KMS-11 (cell line): Measurements from ENCODE around the gene GOT1.

ENCODE experiments used
- H2AFZ ChIP-seq: fragments of 200-600 bp; sonication (generic); 2 replicates; pipeline ENCODE4 v1.6.1; 2016; ENCODE audit warnings: antibody characterized with exemption, mixed run types, low read depth
- H3K27ac ChIP-seq: fragments of 200-600 bp; sonication (generic); 2 replicates; pipeline ENCODE4 v1.6.1; 2016; ENCODE audit warnings: mild to moderate bottlenecking, mixed run types
- H3K27me3 ChIP-seq: fragments of 200-600 bp; sonication (generic); 2 replicates; pipeline ENCODE4 v1.6.1; 2017; ENCODE audit warnings: mild to moderate bottlenecking, low read depth, mixed run types, moderate library complexity; ENCODE audit not compliant: insufficient read depth
- H3K36me3 ChIP-seq: fragments of 200-600 bp; sonication (generic); 2 replicates; pipeline ENCODE4 v1.6.1; 2017; ENCODE audit warnings: mild to moderate bottlenecking, mixed run types; ENCODE audit not compliant: insufficient read depth
- H3K4me1 ChIP-seq: fragments of 200-600 bp; sonication (generic); 2 replicates; pipeline ENCODE4 v1.6.1; 2016; ENCODE audit warnings: mild to moderate bottlenecking, low read depth, mixed run types; ENCODE audit not compliant: poor library complexity, severe bottlenecking
- H3K4me2 ChIP-seq: fragments of 200-600 bp; sonication (generic); 2 replicates; pipeline ENCODE4 v1.7.0; 2016; ENCODE audit warnings: mild to moderate bottlenecking, mixed run types
- H3K4me3 ChIP-seq: fragments of 200-600 bp; sonication (generic); IDR thresholded peaks from 2 replicates; pipeline ENCODE4 v1.6.1; 2017; ENCODE audit warnings: low read depth, low read length, mixed read lengths; ENCODE audit not compliant: insufficient read depth
- H3K79me2 ChIP-seq: fragments of 200-600 bp; sonication (generic); 2 replicates; pipeline ENCODE4 v1.6.1; 2016; ENCODE audit warnings: low read depth, mixed run types; ENCODE audit not compliant: insufficient read depth
- H3K9ac ChIP-seq: fragments of 200-600 bp; sonication (generic); 2 replicates; pipeline ENCODE4 v1.6.1; 2016; ENCODE audit warnings: mild to moderate bottlenecking, mixed run types
- H4K20me1 ChIP-seq: fragments of 200-600 bp; sonication (generic); 2 replicates; pipeline ENCODE4 v1.6.1; 2016; ENCODE audit warnings: mild to moderate bottlenecking, mixed run types; ENCODE audit not compliant: insufficient read depth
- TF ChIP-seq, protein P1 (sequence below): fragments of 200-600 bp; sonication (generic); conservative IDR thresholded peaks from 2 replicates; pipeline ENCODE4 v1.6.1; 2017; ENCODE audit warnings: low read depth, mild to moderate bottlenecking, antibody characterized with exemption, low read length, moderate library complexity, mixed read lengths

GOT1 gene

GRCh38 chr10:99456207-99456930 is 25.9 kb upstream of the GOT1 start:
- Histone ChIP-seq H3K79me2 (no peaks in the 10 kb centered on the region), H3K9ac (no peak overlapping the region), H4K20me1 (no peaks in the 10 kb centered on the region), H3K27me3 (no peaks in the 10 kb centered on the region), H3K4me1 (no peaks in the 10 kb centered on the region), H3K4me3 (no peak overlapping the region), H3K27ac (no peak overlapping the region), H2AFZ (no peak overlapping the region), H3K36me3 (no peaks in the 10 kb centered on the region), H3K4me2 (no peak overlapping the region)
- TF ChIP-seq, protein P1, sequence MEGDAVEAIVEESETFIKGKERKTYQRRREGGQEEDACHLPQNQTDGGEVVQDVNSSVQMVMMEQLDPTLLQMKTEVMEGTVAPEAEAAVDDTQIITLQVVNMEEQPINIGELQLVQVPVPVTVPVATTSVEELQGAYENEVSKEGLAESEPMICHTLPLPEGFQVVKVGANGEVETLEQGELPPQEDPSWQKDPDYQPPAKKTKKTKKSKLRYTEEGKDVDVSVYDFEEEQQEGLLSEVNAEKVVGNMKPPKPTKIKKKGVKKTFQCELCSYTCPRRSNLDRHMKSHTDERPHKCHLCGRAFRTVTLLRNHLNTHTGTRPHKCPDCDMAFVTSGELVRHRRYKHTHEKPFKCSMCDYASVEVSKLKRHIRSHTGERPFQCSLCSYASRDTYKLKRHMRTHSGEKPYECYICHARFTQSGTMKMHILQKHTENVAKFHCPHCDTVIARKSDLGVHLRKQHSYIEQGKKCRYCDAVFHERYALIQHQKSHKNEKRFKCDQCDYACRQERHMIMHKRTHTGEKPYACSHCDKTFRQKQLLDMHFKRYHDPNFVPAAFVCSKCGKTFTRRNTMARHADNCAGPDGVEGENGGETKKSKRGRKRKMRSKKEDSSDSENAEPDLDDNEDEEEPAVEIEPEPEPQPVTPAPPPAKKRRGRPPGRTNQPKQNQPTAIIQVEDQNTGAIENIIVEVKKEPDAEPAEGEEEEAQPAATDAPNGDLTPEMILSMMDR, result no peak

GRCh38 chr10:99451981-99452380 is 21.6 kb upstream of the GOT1 start:
- H3K27me3 ChIP-seq, result no peaks in the 10 kb centered on the region
- H3K36me3 ChIP-seq, result no peaks in the 10 kb centered on the region
- TF ChIP-seq, protein P1, result no peak
- H4K20me1 ChIP-seq, result no peaks in the 10 kb centered on the region
- no peak overlapping the region for H3K4me3 ChIP-seq
- no peak overlapping the region for H3K4me2 ChIP-seq
- H3K4me1 ChIP-seq, result no peaks in the 10 kb centered on the region
- no peaks in the 10 kb centered on the region for H3K79me2 ChIP-seq
- H3K9ac ChIP-seq, result no peak overlapping the region
- H3K27ac ChIP-seq, result no peak overlapping the region
- H2AFZ ChIP-seq, result no peak overlapping the region

- H3K9ac ChIP-seq, result no peak overlapping the region
- no peaks in the 10 kb centered on the region for H3K79me2 ChIP-seq
- H3K4me3 ChIP-seq, result no peak overlapping the region
- H3K4me1 ChIP-seq, result no peaks in the 10 kb centered on the region
- H4K20me1 ChIP-seq, result no peaks in the 10 kb centered on the region
- H2AFZ ChIP-seq, result no peak overlapping the region
- H3K4me2 ChIP-seq, result no peak overlapping the region
- H3K27me3 ChIP-seq, result no peaks in the 10 kb centered on the region
- no peak overlapping the region for H3K27ac ChIP-seq
- TF ChIP-seq, protein P1, result no peak
- H3K36me3 ChIP-seq, result no peaks in the 10 kb centered on the region
These were observed 21.0 kb upstream of the GOT1 start for GRCh38 chr10:99451499-99451788.

DNA sequence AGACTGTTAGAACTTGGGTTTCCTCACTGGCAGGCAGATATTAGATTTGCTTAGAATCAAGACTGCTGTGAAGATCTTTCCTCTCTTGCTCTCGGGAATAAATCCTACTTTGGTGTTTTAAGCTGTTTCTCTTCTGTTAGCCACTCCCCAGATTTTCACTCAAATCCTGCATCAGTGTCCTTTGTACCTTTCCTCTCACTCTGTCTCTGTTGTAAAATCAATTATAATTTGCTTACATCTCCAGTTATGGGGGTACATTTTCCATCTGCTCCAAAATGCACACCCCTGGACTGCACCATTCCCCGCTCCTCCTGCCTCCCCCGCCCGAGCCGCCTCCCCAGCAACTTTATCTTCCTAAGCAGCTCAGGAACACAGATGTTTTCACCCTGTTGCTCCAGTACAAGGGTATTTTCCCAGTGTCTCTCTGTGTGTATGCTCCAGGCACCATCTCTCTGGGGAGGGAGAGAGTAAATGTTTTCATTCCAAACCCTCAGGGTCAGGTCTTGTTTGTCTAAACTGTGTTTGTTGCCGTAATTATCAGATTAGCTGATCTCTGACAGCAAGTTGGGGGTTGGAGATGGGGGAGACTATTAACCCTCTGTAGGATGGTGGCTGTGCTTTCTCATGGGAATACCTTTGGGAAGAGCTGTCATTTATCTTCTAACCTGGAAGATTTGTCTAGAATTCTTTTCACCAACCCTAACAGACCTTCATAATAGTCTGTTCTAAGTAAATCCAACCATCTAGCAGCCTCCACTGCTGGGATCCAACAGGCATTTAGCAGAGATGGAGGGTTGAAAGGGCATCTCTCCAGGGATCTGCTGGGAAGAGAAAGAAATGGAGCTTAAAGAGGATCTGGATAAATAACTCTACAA is 20.4 kb upstream of the GOT1 start:
- H3K36me3 ChIP-seq, result no peaks in the 10 kb centered on the region
- no peaks in the 10 kb centered on the region for H3K79me2 ChIP-seq
- H3K4me1 ChIP-seq, result no peaks in the 10 kb centered on the region
- H3K9ac ChIP-seq, result no peak overlapping the region
- H3K4me2 ChIP-seq, result no peak overlapping the region
- no peaks in the 10 kb centered on the region for H4K20me1 ChIP-seq
- TF ChIP-seq, protein P1, result no peak
- H3K27me3 ChIP-seq, result no peaks in the 10 kb centered on the region
- H3K4me3 ChIP-seq, result no peak overlapping the region
- H3K27ac ChIP-seq, result no peak overlapping the region
- no peak overlapping the region for H2AFZ ChIP-seq
